ENCODE results near the gene MRPL34. TPM values are rescaled to one million over a fixed set of nuclear protein-coding genes. Genes with fewer than 3 reads are reported as not detected.

Gene MRPL34
- total RNA-seq, 1 donor from 2014 or later: 60.2 TPM

GRCh38 chr19:17327068-17327653 lies 21.5 kb downstream of the MRPL34 start:
- no peak for DNase-seq (ENCODE audit: low spot score)
- Mint-ChIP-seq H3K9me3 (ENCODE audit: unreplicated experiment) (no peaks in the 10 kb centered on the region), H3K27me3 (ENCODE audit: unreplicated experiment) (peaks cover 15% of the 10 kb centered on the region), H3K4me3 (ENCODE audit: unreplicated experiment) (no peak overlapping the region), H3K27ac (ENCODE audit: unreplicated experiment) (no peak overlapping the region), H3K4me1 (ENCODE audit: unreplicated experiment) (no peaks in the 10 kb centered on the region), H3K36me3 (ENCODE audit: low read depth, unreplicated experiment) (peaks cover 16% of the 10 kb centered on the region)
- TF ChIP-seq CTCF (IDR thresholded peaks at IDR 0.05; ENCODE audit: unreplicated experiment): no peak

GRCh38 chr19:17327654-17328516 lies 22.2 kb downstream of the MRPL34 start:
- Mint-ChIP-seq H3K4me1 (ENCODE audit: unreplicated experiment) (no peaks in the 10 kb centered on the region), H3K36me3 (ENCODE audit: low read depth, unreplicated experiment) (peaks cover 14% of the 10 kb centered on the region), H3K27ac (ENCODE audit: unreplicated experiment) (no peak overlapping the region), H3K4me3 (ENCODE audit: unreplicated experiment) (peak overlapping the region; percentile 84), H3K27me3 (ENCODE audit: unreplicated experiment) (peaks cover 12% of the 10 kb centered on the region), H3K9me3 (ENCODE audit: unreplicated experiment) (no peaks in the 10 kb centered on the region)
- TF ChIP-seq CTCF (IDR thresholded peaks at IDR 0.05; ENCODE audit: unreplicated experiment): no peak
- peak; percentile 84 for DNase-seq (ENCODE audit: low spot score)

- peaks cover 13% of the 10 kb centered on the region for H3K27me3 Mint-ChIP-seq (ENCODE audit: unreplicated experiment)
- peaks cover 11% of the 10 kb centered on the region for H3K36me3 Mint-ChIP-seq (ENCODE audit: low read depth, unreplicated experiment)
- H3K4me1 Mint-ChIP-seq (ENCODE audit: unreplicated experiment): peaks cover under 1% of the 10 kb centered on the region
- H3K4me3 Mint-ChIP-seq (ENCODE audit: unreplicated experiment): no peak overlapping the region
- no peak for TF ChIP-seq CTCF (IDR thresholded peaks at IDR 0.05; ENCODE audit: unreplicated experiment)
- no peak overlapping the region for H3K27ac Mint-ChIP-seq (ENCODE audit: unreplicated experiment)
- no peak for DNase-seq (ENCODE audit: low spot score)
- H3K9me3 Mint-ChIP-seq (ENCODE audit: unreplicated experiment): no peaks in the 10 kb centered on the region
Observed at GRCh38 chr19:17328517-17329365, 23.1 kb downstream of the MRPL34 start.

GRCh38 chr19:17329366-17330261 lies 23.9 kb downstream of the MRPL34 start:
- TF ChIP-seq CTCF (IDR thresholded peaks at IDR 0.05; ENCODE audit: unreplicated experiment): no peak
- Mint-ChIP-seq H3K9me3 (ENCODE audit: unreplicated experiment) (no peaks in the 10 kb centered on the region), H3K27me3 (ENCODE audit: unreplicated experiment) (peaks cover 13% of the 10 kb centered on the region), H3K36me3 (ENCODE audit: low read depth, unreplicated experiment) (peaks cover 13% of the 10 kb centered on the region), H3K27ac (ENCODE audit: unreplicated experiment) (no peak overlapping the region), H3K4me3 (ENCODE audit: unreplicated experiment) (peak overlapping the region; percentile 56), H3K4me1 (ENCODE audit: unreplicated experiment) (peaks cover 3% of the 10 kb centered on the region)
- no peak for DNase-seq (ENCODE audit: low spot score)
